ENCODE measurements around the gene MPZL2.

MPZL2 gene

GRCh38 chr11:118223570-118223969 lies 40.5 kb downstream of the MPZL2 start:
- DNase-seq, result no peak

GRCh38 chr11:118222437-118222836 lies 41.7 kb downstream of the MPZL2 start:
- no peak for DNase-seq

GRCh38 chr11:118221419-118221818 lies 42.7 kb downstream of the MPZL2 start:
- DNase-seq, result no peak

- no peak for DNase-seq
Observed at GRCh38 chr11:118219732-118220131, 44.4 kb downstream of the MPZL2 start.

GRCh38 chr11:118219244-118219643 lies 44.9 kb downstream of the MPZL2 start:
- DNase-seq, result no peak

- no peak for DNase-seq
Observed at GRCh38 chr11:118217575-118217974, 46.5 kb downstream of the MPZL2 start.

GRCh38 chr11:118216621-118217481 lies 47.2 kb downstream of the MPZL2 start:
- DNase-seq, result no peak

- no peak for DNase-seq
Observed at GRCh38 chr11:118215765-118216164, 48.3 kb downstream of the MPZL2 start.

- DNase-seq, result no peak
Observed at GRCh38 chr11:118215262-118215661, 48.8 kb downstream of the MPZL2 start.

- peak in 3 of 56 donors; percentile 8 to 40 (median 21) for DNase-seq
Observed at GRCh38 chr11:118214210-118214914, 49.7 kb downstream of the MPZL2 start.

- DNase-seq, result no peak
Observed at GRCh38 chr11:118213781-118214180, 50.3 kb downstream of the MPZL2 start.

- DNase-seq, result no peak
Observed at GRCh38 chr11:118213201-118213600, 50.9 kb downstream of the MPZL2 start.

- no peak for DNase-seq
Observed at GRCh38 chr11:118212781-118213191, 51.3 kb downstream of the MPZL2 start.

GRCh38 chr11:118212131-118212725 lies 51.9 kb downstream of the MPZL2 start:
- no peak for DNase-seq

GRCh38 chr11:118211006-118211405 lies 53.1 kb downstream of the MPZL2 start:
- peak in 13 of 56 donors; percentile 3 to 42 (median 16) for DNase-seq

- no peak for DNase-seq
Observed at GRCh38 chr11:118210323-118210722, 53.8 kb downstream of the MPZL2 start.

- no peak for DNase-seq
Observed at GRCh38 chr11:118209033-118209432, 55.1 kb downstream of the MPZL2 start.

- DNase-seq, result no peak
Observed at GRCh38 chr11:118207079-118207478, 57.0 kb downstream of the MPZL2 start.

GRCh38 chr11:118206391-118207031 lies 57.6 kb downstream of the MPZL2 start:
- no peak for DNase-seq

- DNase-seq, result no peak
Observed at GRCh38 chr11:118205606-118206378, 58.3 kb downstream of the MPZL2 start.

Data from amygdala (tissue), 56 donors.